ENCODE measurements around the gene PLK3. TPM values are rescaled to one million over a fixed set of nuclear protein-coding genes. Genes with fewer than 3 reads are reported as not detected.

PLK3 gene
- total and polyA plus RNA-seq, 9 of the 15 experiments (the other 6 are each of a cell fraction or from before 2014, with no cell fraction given): 0.52 to 22.7 (median 11.0) TPM

GRCh38 chr1:44819608-44820327 lies 19.6 kb downstream of the PLK3 start (continued):
- TF ChIP-seq USF1 (CRISPR knock-in tag; IDR thresholded peaks at IDR 0.05) (no peak), ZNF75A (CRISPR knock-in tag; IDR thresholded peaks at IDR 0.05) (0 out of 2 replicates have a peak, but pooled peaks have one; percentile 34), E2F3 (CRISPR knock-in tag; IDR thresholded peaks at IDR 0.05) (peak; percentile 77), GATAD2B (IDR thresholded peaks at IDR 0.05; ENCODE audit: borderline replicate concordance) (peak; percentile 86; the same call in 1 of the 2 replicates), CBX5 (IDR thresholded peaks at IDR 0.05; ENCODE audit: borderline replicate concordance, low read depth) (no peak; the same call in 1 of the 2 replicates), BMI1 (IDR thresholded peaks at IDR 0.05; ENCODE audit: low read length) (peak; percentile 45; the same call in 1 of the 2 replicates), ZFP36 (IDR thresholded peaks at IDR 0.05; ENCODE audit: low read depth, low read length, partially characterized antibody) (peak; percentile 35), PCBP2 (IDR thresholded peaks at IDR 0.05; ENCODE audit: low read depth, low read length, poor library complexity, severe bottlenecking) (no peak), SNIP1 (IDR thresholded peaks at IDR 0.05; ENCODE audit: low read depth) (peak; percentile 69), MTA2 (IDR thresholded peaks at IDR 0.05; ENCODE audit: low read depth) (peak; percentile 32; the same call in 1 of the 2 replicates), ATF6 (CRISPR knock-in tag; IDR thresholded peaks at IDR 0.05) (peak; percentile 99), NFIC (IDR thresholded peaks at IDR 0.05) (peak; percentile 85), ZNF239 (CRISPR knock-in tag; IDR thresholded peaks at IDR 0.05) (no peak), RFX7 (CRISPR knock-in tag; IDR thresholded peaks at IDR 0.05) (peak; percentile 90), AFF1 (IDR thresholded peaks at IDR 0.05; ENCODE audit: low read depth in 1 of 2, partially characterized antibody in 2 of 2) (peak; percentile 91 to 99), ZNF551 (CRISPR knock-in tag; IDR thresholded peaks at IDR 0.05) (peak; percentile 95), PREB (CRISPR knock-in tag; IDR thresholded peaks at IDR 0.05) (no peak), ETS2 (tag; IDR thresholded peaks at IDR 0.05; ENCODE audit: borderline replicate concordance, poor library complexity, severe bottlenecking) (no peak)
